Breast epithelium (tissue), 3 donors: ENCODE results near the gene IL5RA.

Experiments
- POLR2A ChIP-seq: fragments of 450-650 bp; IDR thresholded peaks from one replicate; pipeline ENCODE4 v1.6.1; 2016; ENCODE audit warnings: antibody characterized with exemption, mild to moderate bottlenecking, moderate library complexity
- POLR2AphosphoS5 ChIP-seq, 3 donors: sonication (generic); formaldehyde crosslinking; IDR thresholded peaks; one replicate each; pipeline ENCODE4 v1.6.1; 2017; ENCODE audit warnings: antibody characterized with exemption in 3 of 3
- TF ChIP-seq, protein P1 (sequence below), 3 donors: fragments of 450-650 bp; IDR thresholded peaks; one replicate each; pipeline ENCODE4 v1.5.1; 2016 to 2017; ENCODE audit warnings: antibody characterized with exemption in 3 of 3, mild to moderate bottlenecking in 3 of 3, moderate library complexity in 3 of 3

GRCh38 chr3:3068358-3068881 lies 41.8 kb downstream of the IL5RA start:
- no peak for TF ChIP-seq POLR2A
- no peak for TF ChIP-seq POLR2AphosphoS5 (IDR thresholded peaks at IDR 0.05)
- TF ChIP-seq, protein P1, sequence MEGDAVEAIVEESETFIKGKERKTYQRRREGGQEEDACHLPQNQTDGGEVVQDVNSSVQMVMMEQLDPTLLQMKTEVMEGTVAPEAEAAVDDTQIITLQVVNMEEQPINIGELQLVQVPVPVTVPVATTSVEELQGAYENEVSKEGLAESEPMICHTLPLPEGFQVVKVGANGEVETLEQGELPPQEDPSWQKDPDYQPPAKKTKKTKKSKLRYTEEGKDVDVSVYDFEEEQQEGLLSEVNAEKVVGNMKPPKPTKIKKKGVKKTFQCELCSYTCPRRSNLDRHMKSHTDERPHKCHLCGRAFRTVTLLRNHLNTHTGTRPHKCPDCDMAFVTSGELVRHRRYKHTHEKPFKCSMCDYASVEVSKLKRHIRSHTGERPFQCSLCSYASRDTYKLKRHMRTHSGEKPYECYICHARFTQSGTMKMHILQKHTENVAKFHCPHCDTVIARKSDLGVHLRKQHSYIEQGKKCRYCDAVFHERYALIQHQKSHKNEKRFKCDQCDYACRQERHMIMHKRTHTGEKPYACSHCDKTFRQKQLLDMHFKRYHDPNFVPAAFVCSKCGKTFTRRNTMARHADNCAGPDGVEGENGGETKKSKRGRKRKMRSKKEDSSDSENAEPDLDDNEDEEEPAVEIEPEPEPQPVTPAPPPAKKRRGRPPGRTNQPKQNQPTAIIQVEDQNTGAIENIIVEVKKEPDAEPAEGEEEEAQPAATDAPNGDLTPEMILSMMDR (IDR thresholded peaks at IDR 0.05) = no peak
